IPS-20b (cell line): ENCODE results near the gene DOCK11.

Source experiments
- H3K27ac ChIP-seq: one replicate; pipeline ENCODE4 v1.5.1; 2013; ENCODE audit warnings: low read length
- H3K27me3 ChIP-seq: 2 replicates; pipeline ENCODE4 v1.6.1; 2013; ENCODE audit warnings: mild to moderate bottlenecking, low read length, inconsistent platforms; ENCODE audit not compliant: insufficient read depth
- H3K36me3 ChIP-seq: 2 replicates; pipeline ENCODE4 v1.6.1; 2013; ENCODE audit warnings: low read depth, mild to moderate bottlenecking, inconsistent platforms, low read length, moderate library complexity; ENCODE audit not compliant: insufficient read depth
- H3K4me1 ChIP-seq: 2 replicates; pipeline ENCODE4 v1.6.1; 2013; ENCODE audit warnings: mild to moderate bottlenecking, control low read depth, inconsistent platforms, low read length, moderate library complexity; ENCODE audit not compliant: insufficient read depth
- H3K4me3 ChIP-seq: 2 replicates; pipeline ENCODE4 v1.5.1; 2013; ENCODE audit warnings: mild to moderate bottlenecking, low read length, inconsistent platforms
- H3K9ac ChIP-seq: 2 replicates; pipeline ENCODE4 v1.6.1; 2013; ENCODE audit warnings: low read depth, mild to moderate bottlenecking, inconsistent platforms, low read length, moderate library complexity
- H3K9me3 ChIP-seq: 2 replicates; pipeline ENCODE4 v1.6.1; 2013; ENCODE audit warnings: mild to moderate bottlenecking, low read depth, low read length, inconsistent platforms; ENCODE audit not compliant: insufficient read depth

DOCK11 gene

GRCh38 chrX:118521435-118521834, 25.8 kb downstream of the DOCK11 start:
- no peaks in the 10 kb centered on the region for H3K27me3 ChIP-seq
- no peak overlapping the region for H3K27ac ChIP-seq
- no peaks in the 10 kb centered on the region for H3K9me3 ChIP-seq
- H3K9ac ChIP-seq, result no peak overlapping the region
- H3K4me3 ChIP-seq, result no peak overlapping the region
- H3K4me1 ChIP-seq, result peaks cover 4% of the 10 kb centered on the region; the same call in 1 of the 2 replicates
- no peaks in the 10 kb centered on the region for H3K36me3 ChIP-seq

GRCh38 chrX:118522230-118522926, 26.8 kb downstream of the DOCK11 start:
- peaks cover 4% of the 10 kb centered on the region; the same call in 1 of the 2 replicates for H3K4me1 ChIP-seq
- H3K36me3 ChIP-seq, result no peaks in the 10 kb centered on the region
- H3K27me3 ChIP-seq, result no peaks in the 10 kb centered on the region
- H3K9me3 ChIP-seq, result no peaks in the 10 kb centered on the region
- no peak overlapping the region for H3K4me3 ChIP-seq
- H3K9ac ChIP-seq, result no peak overlapping the region
- no peak overlapping the region for H3K27ac ChIP-seq

- no peak overlapping the region for H3K4me3 ChIP-seq
- H3K27me3 ChIP-seq, result no peaks in the 10 kb centered on the region
- no peak overlapping the region for H3K9ac ChIP-seq
- H3K4me1 ChIP-seq, result peaks cover 4% of the 10 kb centered on the region; the same call in 1 of the 2 replicates
- no peaks in the 10 kb centered on the region for H3K36me3 ChIP-seq
- no peak overlapping the region for H3K27ac ChIP-seq
- no peaks in the 10 kb centered on the region for H3K9me3 ChIP-seq
Measured at GRCh38 chrX:118523920-118524319, 28.3 kb downstream of the DOCK11 start.

GRCh38 chrX:118524344-118524743, 28.7 kb downstream of the DOCK11 start:
- H3K4me1 ChIP-seq, result peaks cover 4% of the 10 kb centered on the region; the same call in 1 of the 2 replicates

GRCh38 chrX:118525174-118525730, 29.6 kb downstream of the DOCK11 start:
- H3K4me3 ChIP-seq, result no peak overlapping the region
- no peak overlapping the region for H3K27ac ChIP-seq
- no peaks in the 10 kb centered on the region for H3K27me3 ChIP-seq
- H3K36me3 ChIP-seq, result no peaks in the 10 kb centered on the region
- no peak overlapping the region for H3K9ac ChIP-seq
- H3K4me1 ChIP-seq, result peaks cover 4% of the 10 kb centered on the region; the same call in 1 of the 2 replicates
- no peaks in the 10 kb centered on the region for H3K9me3 ChIP-seq

More at GRCh38 chrX:118524344-118524743, 28.7 kb downstream of the DOCK11 start:
- H3K36me3 ChIP-seq, result no peaks in the 10 kb centered on the region
- no peak overlapping the region for H3K27ac ChIP-seq
- no peak overlapping the region for H3K9ac ChIP-seq
- H3K27me3 ChIP-seq, result no peaks in the 10 kb centered on the region
- no peak overlapping the region for H3K4me3 ChIP-seq
- H3K9me3 ChIP-seq, result no peaks in the 10 kb centered on the region

GRCh38 chrX:118526149-118526548, 30.5 kb downstream of the DOCK11 start:
- no peak overlapping the region for H3K9ac ChIP-seq
- no peak overlapping the region for H3K4me3 ChIP-seq
- H3K36me3 ChIP-seq, result no peaks in the 10 kb centered on the region
- no peaks in the 10 kb centered on the region for H3K27me3 ChIP-seq
- H3K9me3 ChIP-seq, result no peaks in the 10 kb centered on the region
- no peak overlapping the region for H3K27ac ChIP-seq
- H3K4me1 ChIP-seq, result peaks cover 4% of the 10 kb centered on the region; the same call in 1 of the 2 replicates

GRCh38 chrX:118528071-118528737, 32.6 kb downstream of the DOCK11 start:
- Histone ChIP-seq H3K4me3 (no peak overlapping the region), H3K27me3 (no peaks in the 10 kb centered on the region), H3K9me3 (no peaks in the 10 kb centered on the region), H3K9ac (no peak overlapping the region), H3K36me3 (no peaks in the 10 kb centered on the region), H3K27ac (no peak overlapping the region), H3K4me1 (peaks cover 4% of the 10 kb centered on the region; the same call in 1 of the 2 replicates)

- Histone ChIP-seq H3K4me1 (peaks cover 18% of the 10 kb centered on the region; the same call in 1 of the 2 replicates), H3K27me3 (no peaks in the 10 kb centered on the region), H3K27ac (no peak overlapping the region), H3K9ac (no peak overlapping the region), H3K36me3 (no peaks in the 10 kb centered on the region), H3K9me3 (no peaks in the 10 kb centered on the region), H3K4me3 (no peak overlapping the region)
Measured at GRCh38 chrX:118530219-118530911, 34.8 kb downstream of the DOCK11 start.

- Histone ChIP-seq H3K27me3 (no peaks in the 10 kb centered on the region), H3K27ac (no peak overlapping the region), H3K36me3 (no peaks in the 10 kb centered on the region), H3K4me1 (peaks cover 22% of the 10 kb centered on the region; the same call in 1 of the 2 replicates), H3K9ac (peak overlapping the region; percentile 54; the same call in 1 of the 2 replicates), H3K9me3 (no peaks in the 10 kb centered on the region), H3K4me3 (peak overlapping the region; percentile 47; the same call in 1 of the 2 replicates)
Measured at GRCh38 chrX:118534716-118535493, 39.3 kb downstream of the DOCK11 start.

GRCh38 chrX:118536204-118536603, 40.6 kb downstream of the DOCK11 start:
- Histone ChIP-seq H3K27ac (no peak overlapping the region), H3K27me3 (no peaks in the 10 kb centered on the region), H3K4me3 (no peak overlapping the region), H3K36me3 (no peaks in the 10 kb centered on the region), H3K9me3 (no peaks in the 10 kb centered on the region), H3K9ac (no peak overlapping the region), H3K4me1 (peaks cover 22% of the 10 kb centered on the region; the same call in 1 of the 2 replicates)
